Vagina (tissue), 2 donors: ENCODE results near the gene TRA2A. TPM values are rescaled to one million over a fixed set of nuclear protein-coding genes. Genes with fewer than 3 reads are reported as not detected.
"Not testable (repeated sequence)": the region's sequence is repeated elsewhere in the genome, so short reads cannot be mapped to it uniquely, and the experiment has no call there.

ENCODE experiments used
- DNase-seq, 2 donors: peaks; one replicate each; pipeline ENCODE4 v3.0.0-alpha.2; 2017; ENCODE audit errors: extremely low spot score in 2 of 2
- H3K27ac ChIP-seq: fragments of 200-600 bp; sonication (generic); one replicate; pipeline ENCODE4 v1.5.1; 2019
- H3K27me3 ChIP-seq: fragments of 200-600 bp; sonication (generic); one replicate; pipeline ENCODE4 v1.5.1; 2019
- H3K36me3 ChIP-seq, 2 donors: fragments of 200-600 bp; sonication (generic); one replicate each; pipeline ENCODE4 v1.5.1; 2017 to 2019
- H3K4me1 ChIP-seq: fragments of 200-600 bp; sonication (generic); one replicate; pipeline ENCODE4 v1.5.1; 2019
- H3K4me3 ChIP-seq, 2 donors: fragments of 200-600 bp; sonication (generic); 1 replicate in 1 of 2; 2 replicates in 1 of 2; pipeline ENCODE4 v1.5.1; 2016 to 2019
- H3K9me3 ChIP-seq: fragments of 200-600 bp; sonication (generic); one replicate; pipeline ENCODE4 v1.5.1; 2019
- CTCF ChIP-seq, 3 experiments: fragments of 450-650 bp in 2 of 3; fragments of 200-600 bp in 1 of 3; sonication (generic) in 1 of 3; IDR thresholded peaks; one replicate each; pipeline ENCODE4 v1.5.1; 2017 to 2019; ENCODE audit warnings: antibody characterized with exemption in 3 of 3, mild to moderate bottlenecking in 2 of 3, moderate library complexity in 2 of 3
- POLR2A ChIP-seq, 2 donors: fragments of 450-650 bp; IDR thresholded peaks; one replicate each; pipeline ENCODE4 v1.6.1; 2017; ENCODE audit warnings: antibody characterized with exemption in 2 of 2, mild to moderate bottlenecking in 2 of 2, moderate library complexity in 2 of 2
- POLR2AphosphoS5 ChIP-seq, 2 donors: sonication (generic); formaldehyde crosslinking; IDR thresholded peaks; one replicate each; pipeline ENCODE4 v1.9.0; 2017; ENCODE audit warnings: antibody characterized with exemption in 2 of 2, mild to moderate bottlenecking in 2 of 2, low read depth in 1 of 2; ENCODE audit not compliant: insufficient read depth in 1 of 2
- intact Hi-C: fragments of 100-400 bp; cut with DNase I; formaldehyde crosslinking; loops from one replicate; pipeline ENCODE4 v1.15.1; 2023
- total RNA-seq: library from RNA; depleted of rRNA; stranded (reverse); fragments of >200 nt; gene quantifications from one replicate; pipeline ENCODE4 v1.2.3, GENCODE V29; 2016

TRA2A gene
- total RNA-seq, 1 donor from 2014 or later: 71.7 TPM

- Histone ChIP-seq H3K4me1 (no peaks in the 10 kb centered on the region), H3K36me3 (peaks cover 0 to 91% of the 10 kb centered on the region in 2 donors), H3K9me3 (no peaks in the 10 kb centered on the region), H3K27me3 (no peaks in the 10 kb centered on the region), H3K4me3 (no peak overlapping the region), H3K27ac (no peak overlapping the region)
- intact Hi-C loops: no loop called here
- DNase-seq: no peak
- TF ChIP-seq POLR2A (IDR thresholded peaks at IDR 0.05) (no peak), CTCF (IDR thresholded peaks at IDR 0.05) (no peak), POLR2AphosphoS5 (IDR thresholded peaks at IDR 0.05; ENCODE audit: insufficient read depth in 1 of 2, low read depth in 1 of 2) (no peak)
Measured at GRCh38 chr7:23514755-23515154, 17.0 kb downstream of the TRA2A start.

- H3K27ac ChIP-seq, H3K27me3 ChIP-seq, H3K4me1 ChIP-seq, intact Hi-C loops, H3K9me3 ChIP-seq, DNase-seq, H3K4me3 ChIP-seq: not testable (repeated sequence)
- peak in 1 of 2 donors; percentile 32 for TF ChIP-seq POLR2AphosphoS5 (IDR thresholded peaks at IDR 0.05; ENCODE audit: insufficient read depth in 1 of 2, low read depth in 1 of 2)
- peaks cover 0 to 90% of the 10 kb centered on the region in 2 donors for H3K36me3 ChIP-seq
Measured at GRCh38 chr7:23513746-23514145, 18.0 kb downstream of the TRA2A start.

GRCh38 chr7:23494009-23494408 is 37.8 kb downstream of the TRA2A start:
- Histone ChIP-seq H3K27me3 (no peaks in the 10 kb centered on the region), H3K27ac (no peak overlapping the region), H3K9me3 (no peaks in the 10 kb centered on the region), H3K4me1 (peaks cover 10% of the 10 kb centered on the region), H3K4me3 (no peak overlapping the region), H3K36me3 (no peaks in the 10 kb centered on the region)
- intact Hi-C loops: no loop called here
- no peak for TF ChIP-seq POLR2A (IDR thresholded peaks at IDR 0.05)
- TF ChIP-seq POLR2AphosphoS5 (IDR thresholded peaks at IDR 0.05; ENCODE audit: insufficient read depth in 1 of 2, low read depth in 1 of 2): no peak
- TF ChIP-seq CTCF (IDR thresholded peaks at IDR 0.05): no peak
- no peak for DNase-seq

- H3K36me3 ChIP-seq: no peaks in the 10 kb centered on the region
- no peaks in the 10 kb centered on the region for H3K27me3 ChIP-seq
- TF ChIP-seq POLR2AphosphoS5 (IDR thresholded peaks at IDR 0.05; ENCODE audit: insufficient read depth in 1 of 2, low read depth in 1 of 2): no peak
- intact Hi-C loops: no loop called here
- no peak overlapping the region for H3K4me3 ChIP-seq
- no peak overlapping the region for H3K27ac ChIP-seq
- peaks cover 10% of the 10 kb centered on the region for H3K4me1 ChIP-seq
- no peak for DNase-seq
- H3K9me3 ChIP-seq: no peaks in the 10 kb centered on the region
Measured at GRCh38 chr7:23491502-23491901, 40.3 kb downstream of the TRA2A start.

GRCh38 chr7:23490357-23491135 is 41.2 kb downstream of the TRA2A start:
- no peak overlapping the region for H3K27ac ChIP-seq
- H3K4me3 ChIP-seq: peak overlapping the region; percentile 52 to 57
- H3K36me3 ChIP-seq: no peaks in the 10 kb centered on the region
- H3K9me3 ChIP-seq: no peaks in the 10 kb centered on the region
- peaks cover 10% of the 10 kb centered on the region for H3K4me1 ChIP-seq
- no peaks in the 10 kb centered on the region for H3K27me3 ChIP-seq
- TF ChIP-seq POLR2A (IDR thresholded peaks at IDR 0.05) (no peak), CTCF (IDR thresholded peaks at IDR 0.05) (no peak), POLR2AphosphoS5 (IDR thresholded peaks at IDR 0.05; ENCODE audit: insufficient read depth in 1 of 2, low read depth in 1 of 2) (peak in 1 of 2 donors; percentile 20)
- DNase-seq: no peak
- intact Hi-C loops: no loop called here

GRCh38 chr7:23488714-23489113 is 43.1 kb downstream of the TRA2A start:
- H3K27me3 ChIP-seq, H3K9me3 ChIP-seq, H3K27ac ChIP-seq, H3K36me3 ChIP-seq, H3K4me3 ChIP-seq, DNase-seq, intact Hi-C loops, H3K4me1 ChIP-seq: not testable (repeated sequence)
